Activated CD4-positive, alpha-beta T cell treated with anti-CD3 and anti-CD28 coated beads, Interleukin-10, Interleukin-2, amounts not matched to agents 100 ng/mL and 50 ng/mL, durations not matched to agents 16 hours and 8 hours (primary cell): ENCODE measurements around the gene CTNNA3.

Experiments used
- DNase-seq: peaks from one replicate; pipeline ENCODE4 v3.0.0-alpha.2; 2020

The CTNNA3 gene

DNA sequence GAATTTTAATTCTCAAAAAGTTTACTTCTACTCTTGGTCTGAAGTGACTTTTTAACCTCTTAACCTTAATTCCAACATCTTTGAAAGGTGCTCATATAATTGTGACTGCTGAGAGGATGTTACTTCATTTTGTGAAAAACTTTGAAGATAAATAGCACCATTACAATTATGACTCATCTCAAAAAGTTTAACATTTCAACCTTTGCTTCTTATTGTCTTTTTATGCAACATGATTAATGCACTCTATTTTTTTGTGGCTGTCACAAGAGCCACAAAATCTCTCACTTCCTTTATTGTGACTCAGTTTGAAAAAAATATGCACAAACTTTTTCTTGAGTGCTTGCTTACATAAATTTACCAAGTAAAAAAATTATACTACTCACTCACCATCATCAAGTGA, 387.1 kb downstream of the CTNNA3 start:
- DNase-seq = peak; percentile 0

DNA sequence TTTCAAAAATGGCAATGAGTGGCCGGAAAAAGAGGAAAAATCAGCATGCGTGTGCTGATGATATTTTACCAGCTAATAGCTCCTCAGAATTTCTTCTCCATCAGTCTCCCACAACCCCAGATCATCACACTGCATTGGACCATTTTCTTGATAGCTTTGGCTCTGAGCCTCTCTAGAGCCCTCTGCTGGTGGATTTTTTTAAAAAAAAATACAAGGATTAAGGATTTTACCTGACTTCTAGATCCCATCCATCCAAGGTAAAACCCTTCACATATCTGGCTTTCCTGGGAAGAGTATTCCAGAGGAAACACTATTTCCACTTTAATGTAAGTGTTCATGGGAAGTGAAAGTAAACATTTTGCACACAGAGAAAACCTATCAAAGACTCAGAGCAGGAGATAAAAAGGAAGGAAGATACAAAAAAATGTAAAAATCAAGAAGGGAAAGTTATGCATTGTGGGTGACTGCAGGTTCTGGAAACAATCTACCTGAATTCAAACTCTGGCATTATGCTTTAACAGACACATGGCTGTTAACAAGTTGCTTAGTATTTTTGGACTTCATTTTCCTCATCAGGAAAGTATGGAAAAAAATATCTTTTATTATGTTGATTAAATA, 389.3 kb downstream of the CTNNA3 start:
- peak; percentile 1 for DNase-seq

DNA sequence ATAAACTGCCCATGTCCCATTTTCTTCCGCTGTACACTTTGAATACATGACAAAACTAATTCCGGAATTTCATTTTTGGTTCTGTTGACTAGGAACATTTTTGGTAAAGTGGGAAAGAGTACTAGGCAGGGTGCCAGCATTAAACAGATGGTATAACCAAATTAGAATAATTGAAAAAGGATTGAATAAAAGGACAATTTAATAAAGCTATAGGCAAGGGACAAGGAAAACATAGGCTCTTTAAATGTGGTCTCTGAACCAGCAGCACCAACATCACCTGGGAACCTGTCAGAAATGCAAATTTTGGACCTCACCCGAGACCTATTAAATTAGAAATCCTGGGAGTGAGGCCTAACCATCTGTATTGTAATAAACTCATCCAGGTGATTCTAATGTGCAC, 393.3 kb downstream of the CTNNA3 start:
- DNase-seq = no peak

DNA sequence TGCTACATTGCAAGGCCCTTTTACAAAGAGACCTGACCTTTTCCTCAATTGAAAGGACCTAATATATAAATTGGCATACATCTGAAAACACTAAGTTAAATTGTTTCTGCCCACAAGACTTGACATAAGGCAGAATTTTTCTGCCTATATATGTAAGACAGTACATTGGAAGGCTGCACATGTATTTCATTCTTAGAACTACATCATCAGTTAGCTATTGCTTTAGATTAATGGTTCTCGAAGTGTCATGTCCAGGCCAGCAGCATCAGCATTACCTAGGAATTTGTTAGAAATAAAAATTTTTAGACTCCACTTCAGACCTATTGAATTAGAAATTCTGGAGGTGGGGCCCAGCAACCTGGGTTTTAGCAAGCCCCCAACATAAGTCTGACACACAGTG, 396.2 kb downstream of the CTNNA3 start:
- DNase-seq = no peak

DNA sequence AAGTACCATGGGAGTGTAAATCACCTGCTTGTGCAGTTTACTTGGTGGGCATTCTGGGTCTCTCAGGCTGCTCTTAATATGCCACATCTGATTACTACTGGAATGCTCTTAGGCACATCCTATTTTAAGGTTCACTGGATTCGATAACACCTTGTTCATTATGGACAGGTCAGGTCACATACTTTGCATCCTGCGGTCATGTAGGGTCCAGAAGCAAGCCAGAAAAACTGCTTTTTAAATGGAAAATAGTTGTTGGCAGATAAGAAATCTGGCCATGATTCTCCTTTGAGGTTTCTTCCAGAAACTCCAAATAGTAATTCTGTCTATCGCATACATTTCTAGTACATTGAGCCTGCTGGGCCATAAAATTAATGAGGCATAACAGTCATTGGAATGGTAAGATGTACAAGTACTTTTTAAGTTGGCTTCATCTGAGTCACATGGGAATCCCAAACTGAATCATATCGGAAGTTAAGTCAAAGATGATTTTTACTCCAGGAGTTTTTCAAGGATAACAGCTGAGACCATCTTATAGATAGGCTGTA, 398.3 kb downstream of the CTNNA3 start:
- no peak for DNase-seq

DNA sequence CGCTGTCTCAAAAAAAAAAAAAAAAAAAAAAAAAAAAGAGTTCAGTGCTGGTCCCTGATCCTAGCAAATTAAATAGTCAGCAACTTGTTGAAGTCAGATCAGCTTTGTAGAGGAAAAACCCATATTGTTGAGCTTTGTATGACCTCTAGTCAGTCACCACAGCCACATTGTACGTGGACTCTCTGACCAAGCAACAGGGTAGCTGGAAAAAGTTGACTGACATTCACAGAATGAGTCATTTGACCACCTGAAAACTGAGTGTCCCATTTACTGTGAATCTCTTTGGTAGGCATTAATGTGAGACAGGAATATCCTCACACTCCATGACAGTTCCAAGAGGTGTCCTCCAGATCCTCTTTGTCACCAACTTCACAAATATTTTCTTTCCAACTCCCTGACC, 399.1 kb downstream of the CTNNA3 start:
- DNase-seq = no peak

DNA sequence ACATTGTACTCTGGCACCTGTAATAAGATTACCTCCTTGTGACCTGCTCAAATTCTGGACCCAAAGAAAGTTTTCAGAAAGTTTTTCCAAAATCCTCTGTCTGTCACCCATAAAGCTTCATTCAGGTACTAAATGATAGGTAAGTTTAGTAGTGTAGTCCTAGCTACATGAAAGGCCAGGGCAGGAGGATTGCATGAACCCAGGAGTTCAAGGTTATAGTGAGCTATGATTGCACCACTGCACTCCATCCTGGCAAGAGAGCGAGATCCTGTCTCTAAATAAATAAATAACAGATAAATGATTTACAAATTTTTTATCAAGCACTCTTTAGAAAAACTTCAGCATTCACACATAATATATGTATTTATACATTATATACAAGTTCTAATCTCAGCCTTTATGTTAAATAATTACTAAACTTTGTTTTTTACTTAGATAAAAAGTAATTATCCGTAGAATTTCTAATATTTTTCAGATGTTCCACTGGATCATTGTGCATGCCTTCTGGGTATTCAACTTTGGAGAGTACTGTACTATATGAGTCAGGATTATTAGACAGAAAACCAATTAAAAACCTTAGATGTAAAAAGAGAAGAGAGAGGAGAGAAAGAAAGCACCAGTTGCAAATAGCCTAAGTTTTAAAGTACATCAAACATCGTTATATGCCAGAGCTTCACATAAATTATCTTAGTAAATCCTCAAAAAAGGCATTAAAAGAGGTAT, 407.1 kb downstream of the CTNNA3 start:
- DNase-seq = no peak

DNA sequence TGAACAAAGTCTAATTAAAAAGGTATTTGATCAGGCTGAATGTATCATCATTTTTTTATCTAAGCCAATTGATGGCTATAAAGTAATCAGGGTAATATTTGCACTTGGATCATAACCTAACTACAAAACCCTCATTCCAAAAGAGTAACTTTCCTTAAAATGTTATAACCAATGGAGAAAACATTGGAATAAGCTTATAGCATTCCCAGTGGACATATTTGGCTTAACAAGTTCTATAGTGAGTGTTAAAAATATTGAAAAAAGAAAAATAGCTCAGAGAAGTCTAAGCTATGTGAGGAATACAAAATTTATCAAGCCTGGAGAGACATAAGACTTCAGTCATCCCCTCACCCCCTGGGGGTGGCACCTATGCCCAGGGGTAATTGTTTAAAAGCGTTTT, 411.4 kb downstream of the CTNNA3 start:
- DNase-seq = no peak

DNA sequence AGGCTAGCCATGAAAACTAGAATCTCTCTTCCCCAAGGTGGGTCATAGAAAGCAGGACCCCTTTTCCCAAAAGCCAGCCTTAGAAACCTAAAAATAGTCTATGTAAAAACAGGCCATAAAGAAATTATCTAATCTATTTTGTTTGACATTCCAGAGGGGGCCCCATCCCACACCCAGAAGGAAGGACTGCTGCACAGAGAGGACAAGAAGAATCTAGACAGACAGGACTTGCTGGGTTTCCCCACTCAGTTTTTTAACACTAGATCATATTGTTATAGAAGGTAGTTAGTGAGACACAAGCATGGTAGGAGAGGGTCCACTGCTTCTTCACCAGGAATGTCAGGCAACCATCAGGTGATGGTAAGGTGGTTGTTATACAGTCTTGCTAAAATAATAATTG, 413.1 kb downstream of the CTNNA3 start:
- DNase-seq = no peak

DNA sequence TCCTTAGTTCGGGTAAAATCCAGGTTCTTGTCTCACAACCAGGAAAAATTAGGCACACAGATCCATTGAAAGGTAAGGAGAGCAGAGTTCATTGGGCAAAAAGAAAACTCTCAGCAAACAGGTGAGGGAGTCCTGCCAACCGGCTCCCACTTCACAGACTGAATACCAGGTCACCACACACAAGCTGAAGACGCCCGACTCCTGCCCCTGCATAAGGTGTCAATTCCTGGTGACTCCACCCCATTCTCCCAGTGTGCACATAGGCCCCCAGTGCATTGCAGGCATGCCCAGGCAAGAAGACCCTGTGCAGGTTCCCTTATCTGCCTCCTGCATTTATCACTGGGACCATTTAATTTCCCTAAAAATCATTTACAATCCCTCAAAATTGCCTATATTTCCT, 415.6 kb downstream of the CTNNA3 start:
- no peak for DNase-seq

DNA sequence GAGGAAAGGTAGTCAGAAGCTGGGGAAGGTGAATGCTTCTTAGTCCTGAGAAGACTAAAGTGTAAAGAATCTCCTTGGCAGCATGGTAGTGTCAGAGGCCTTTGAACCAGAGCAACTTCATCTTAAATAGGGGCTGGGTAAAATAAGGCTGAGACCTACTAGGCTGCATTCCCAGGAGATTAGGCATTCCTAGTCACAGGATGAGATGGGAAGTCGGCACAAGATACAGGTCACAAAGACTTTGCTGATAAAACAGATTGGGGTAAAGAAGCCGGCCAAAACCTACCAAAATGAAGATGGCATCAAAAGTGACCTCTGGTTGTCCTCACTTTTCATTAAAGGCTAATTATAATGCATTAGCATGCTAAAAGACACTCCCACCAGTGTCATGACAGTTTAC, 418.6 kb downstream of the CTNNA3 start:
- DNase-seq = no peak

DNA sequence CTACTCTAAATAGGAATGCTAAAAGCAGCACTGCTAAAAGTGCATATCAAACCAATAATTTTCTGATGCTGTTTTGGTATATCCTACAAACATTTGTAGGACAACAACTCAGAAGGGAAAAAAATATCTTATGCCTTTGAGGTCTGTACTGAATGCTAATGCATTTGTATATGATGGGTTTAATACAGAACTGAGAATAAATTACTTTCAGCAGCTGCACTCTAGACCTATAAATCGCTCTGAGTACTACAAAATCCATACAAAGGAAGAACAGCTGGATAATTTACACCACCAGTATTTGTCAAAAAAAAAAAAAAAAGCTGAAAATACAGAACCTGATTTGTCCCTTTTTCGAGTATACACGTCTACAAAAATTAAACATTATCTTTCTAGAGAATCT, 426.2 kb downstream of the CTNNA3 start:
- no peak for DNase-seq

DNA sequence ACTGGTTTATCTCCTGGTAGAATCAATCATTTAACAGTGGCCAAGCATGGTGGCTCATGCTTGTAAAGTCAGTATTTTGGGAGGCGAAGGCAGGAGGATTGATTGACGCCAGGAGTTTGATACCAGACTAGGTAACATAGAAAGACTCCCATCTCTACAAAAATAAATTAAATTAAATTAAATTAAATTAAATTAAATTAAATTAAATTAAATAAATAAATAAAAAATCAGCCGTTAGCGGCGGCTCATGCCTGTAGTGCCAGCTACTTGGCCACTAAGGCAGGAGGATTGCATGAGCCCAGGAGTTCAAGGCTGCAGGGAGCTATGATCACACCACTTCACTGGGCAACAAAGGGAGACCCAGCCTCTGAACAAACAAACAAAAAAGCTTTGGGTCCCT, 427.8 kb downstream of the CTNNA3 start:
- DNase-seq = no peak

DNA sequence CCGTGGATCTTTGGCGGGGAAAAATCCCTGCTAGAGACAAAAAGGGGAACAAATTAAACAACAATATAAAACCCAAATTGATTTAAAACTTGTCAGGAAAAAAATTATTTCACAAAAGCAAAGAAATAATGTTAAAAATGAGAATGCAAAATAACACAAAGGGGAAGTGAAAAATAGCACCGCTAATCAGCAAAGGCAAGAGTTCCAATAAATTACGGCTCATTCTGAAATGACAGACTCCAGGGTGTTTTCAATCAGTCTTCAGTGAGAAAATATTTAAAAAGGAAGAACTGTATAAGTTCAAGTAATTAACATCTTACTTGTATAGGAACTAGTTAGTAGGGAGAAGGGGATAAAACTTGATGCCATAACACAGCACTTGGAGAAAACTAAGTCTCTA, 433.3 kb downstream of the CTNNA3 start:
- DNase-seq = no peak

DNA sequence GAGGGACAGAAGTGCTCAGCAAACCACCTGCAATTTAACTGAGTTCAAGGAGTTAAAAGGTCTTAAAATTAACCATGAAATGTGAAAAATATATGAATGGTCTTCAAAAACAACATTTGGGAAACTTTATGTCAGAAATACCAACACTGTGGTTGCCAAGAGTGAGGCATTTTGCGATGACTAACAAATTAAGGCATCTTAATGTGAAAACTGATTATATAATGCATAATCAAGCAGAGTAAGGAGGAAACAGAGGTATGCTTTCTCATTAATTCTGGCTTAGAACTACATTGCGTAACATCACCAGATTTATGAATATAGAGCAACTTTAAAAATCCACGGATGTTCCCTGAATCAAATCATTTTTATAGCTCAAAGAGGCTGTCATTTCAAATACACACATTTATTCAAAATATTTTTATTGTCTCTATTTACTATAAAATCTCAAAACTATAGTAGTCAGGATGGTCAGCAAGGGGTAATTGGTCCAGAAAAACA, 434.6 kb downstream of the CTNNA3 start:
- DNase-seq = no peak

DNA sequence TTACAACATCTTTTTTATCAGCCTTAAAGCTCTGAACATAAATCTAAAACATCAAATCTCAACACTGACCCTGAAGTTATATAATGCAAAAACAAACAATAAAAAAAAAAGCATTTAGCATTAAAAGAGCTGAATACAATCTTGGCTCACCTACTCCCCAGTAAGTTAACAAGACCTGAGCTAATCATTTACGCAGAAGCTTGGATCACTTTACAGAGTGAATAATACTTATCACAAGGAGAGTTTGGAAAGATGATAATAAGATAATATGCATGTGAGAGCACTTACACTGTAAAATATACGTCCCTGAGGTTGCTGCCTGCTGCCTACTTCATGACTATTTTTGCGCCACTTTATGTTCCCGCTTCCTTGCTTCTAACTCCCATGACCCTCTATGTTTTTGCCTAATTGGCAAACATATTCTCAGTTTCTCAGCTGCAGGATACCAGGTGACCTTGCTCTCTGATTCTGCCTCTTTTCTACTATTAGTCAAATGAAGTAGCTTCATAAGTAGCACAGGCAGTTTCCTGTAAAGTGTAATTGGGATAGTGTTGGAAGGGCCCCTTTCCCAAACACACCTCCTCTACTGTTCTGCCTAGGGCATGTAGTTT, 436.6 kb downstream of the CTNNA3 start:
- DNase-seq = no peak

DNA sequence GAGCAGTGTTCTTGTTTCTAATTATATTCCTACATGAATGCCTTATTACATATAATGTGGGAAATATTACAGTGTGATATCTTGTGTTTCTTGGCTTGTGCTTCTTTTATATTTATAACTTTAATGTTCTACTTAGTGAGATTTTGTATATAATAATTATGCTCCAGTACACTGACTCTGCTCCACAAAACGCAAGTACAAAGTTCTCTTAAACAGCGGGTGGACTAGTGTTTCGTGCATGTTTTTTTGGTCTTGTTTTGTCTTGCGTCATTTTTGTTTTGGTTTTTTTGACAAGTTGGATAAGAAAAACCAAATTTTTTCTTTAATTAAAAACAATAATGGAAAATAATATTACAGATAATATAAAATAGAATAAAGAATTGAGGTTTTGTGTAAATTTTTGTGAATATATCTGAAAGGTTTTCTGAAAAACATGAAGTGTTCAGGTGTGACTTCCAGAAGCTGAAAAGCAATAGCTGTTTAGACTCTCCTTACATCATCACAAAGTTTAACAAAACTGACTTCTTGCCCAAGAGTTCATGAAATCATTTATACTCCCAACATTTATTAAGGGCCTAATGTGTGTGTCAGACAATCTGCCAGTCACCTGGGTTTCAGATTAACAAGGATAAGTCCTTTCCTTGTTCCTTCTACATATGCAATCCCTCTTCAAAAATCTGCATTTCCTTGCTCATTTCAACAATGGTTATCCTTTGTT, 438.4 kb downstream of the CTNNA3 start:
- DNase-seq = no peak

DNA sequence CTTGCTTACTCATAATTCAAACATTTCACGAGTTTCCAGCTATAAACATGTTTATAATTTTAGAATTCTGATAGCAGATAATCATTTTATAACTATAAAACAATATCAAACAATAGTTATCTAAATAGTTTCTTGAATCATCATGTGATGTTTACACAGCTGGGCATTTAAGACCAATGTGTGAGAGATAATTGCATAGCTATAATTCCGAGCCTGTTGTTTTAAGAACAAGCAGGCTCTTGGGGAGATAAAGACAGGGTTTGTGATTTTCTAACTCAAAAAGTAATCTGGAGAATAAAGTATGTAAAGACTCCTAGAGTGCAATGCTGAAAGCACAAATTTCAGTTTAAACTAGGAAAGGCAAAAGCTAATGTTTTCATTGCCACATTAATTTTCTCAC, 439.0 kb downstream of the CTNNA3 start:
- no peak for DNase-seq

DNA sequence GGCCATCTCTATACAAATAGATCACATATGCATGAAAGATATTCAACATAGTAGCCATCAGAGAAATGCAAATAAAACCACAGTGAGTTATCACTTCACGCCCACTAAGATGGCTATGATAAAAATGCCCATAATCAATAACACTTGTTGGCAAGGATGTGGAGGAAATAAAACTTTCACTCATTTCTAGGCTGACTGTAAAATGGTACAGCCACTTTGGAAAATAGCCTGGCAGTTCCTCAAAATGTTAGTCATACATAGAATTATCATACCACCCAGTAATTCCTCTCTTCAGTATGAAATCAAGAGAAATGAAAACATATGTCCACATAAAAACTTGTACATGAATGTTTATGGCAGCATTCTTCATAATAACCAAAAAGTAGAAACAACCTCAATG, 445.3 kb downstream of the CTNNA3 start:
- DNase-seq = no peak

DNA sequence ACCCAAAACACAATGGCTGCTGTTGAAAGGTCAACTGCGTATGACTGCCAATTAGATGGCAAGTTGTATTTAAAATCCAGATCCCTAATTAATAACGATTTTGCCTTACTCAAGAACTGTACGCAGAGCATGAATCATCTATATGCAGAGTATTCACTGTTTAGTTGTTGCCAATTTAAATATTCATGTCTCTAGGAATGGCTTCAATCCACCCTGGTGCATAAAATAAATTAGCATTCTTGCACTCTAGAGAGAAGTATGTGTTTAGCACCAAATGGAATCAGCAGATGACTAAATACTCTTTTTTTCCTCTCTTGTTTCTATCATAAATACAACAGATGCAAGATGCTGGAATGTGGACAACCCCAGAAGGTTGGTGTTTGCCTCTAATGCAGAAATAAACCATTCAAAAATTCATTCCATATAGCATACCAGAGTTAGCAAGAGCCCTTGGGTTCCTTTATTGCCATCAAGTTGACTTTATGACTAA, 449.9 kb downstream of the CTNNA3 start:
- DNase-seq = no peak

DNA sequence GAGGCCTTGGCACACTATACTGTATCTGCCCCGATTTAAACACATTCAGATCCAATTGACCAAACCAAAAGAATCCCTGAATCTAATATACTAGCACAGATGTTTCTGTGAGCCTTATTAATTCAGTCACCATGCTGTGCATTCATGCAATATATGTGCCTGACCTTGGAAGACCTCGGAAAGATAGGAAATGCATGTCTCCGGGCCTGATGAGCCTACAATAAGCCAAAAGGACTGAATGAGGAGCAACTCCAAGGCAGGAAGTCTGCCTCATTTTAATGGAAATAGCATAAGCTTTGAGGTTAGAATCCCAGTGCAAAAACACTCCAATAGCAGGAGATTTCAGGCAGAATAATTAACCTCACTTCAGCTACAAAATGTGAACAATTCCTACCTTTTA, 453.5 kb downstream of the CTNNA3 start:
- DNase-seq = no peak

DNA sequence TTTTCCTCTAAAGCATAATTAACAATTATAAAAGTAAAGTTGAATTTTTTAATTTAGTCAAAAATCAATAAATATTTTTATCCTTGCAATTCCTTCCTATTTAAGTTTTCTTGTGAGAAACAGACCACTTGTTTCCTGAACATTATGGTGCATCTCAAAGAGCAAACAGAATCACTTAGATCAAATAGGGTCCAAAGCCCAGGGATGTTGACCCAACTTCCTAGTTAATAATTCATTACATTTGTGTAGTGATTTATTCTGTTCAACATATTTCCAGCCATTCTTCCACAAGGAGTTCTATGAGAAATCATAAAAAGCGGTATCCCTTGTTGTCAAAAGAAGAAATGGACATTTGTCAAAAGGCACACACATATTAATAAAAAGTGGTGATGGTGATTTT, 454.5 kb downstream of the CTNNA3 start:
- no peak for DNase-seq

DNA sequence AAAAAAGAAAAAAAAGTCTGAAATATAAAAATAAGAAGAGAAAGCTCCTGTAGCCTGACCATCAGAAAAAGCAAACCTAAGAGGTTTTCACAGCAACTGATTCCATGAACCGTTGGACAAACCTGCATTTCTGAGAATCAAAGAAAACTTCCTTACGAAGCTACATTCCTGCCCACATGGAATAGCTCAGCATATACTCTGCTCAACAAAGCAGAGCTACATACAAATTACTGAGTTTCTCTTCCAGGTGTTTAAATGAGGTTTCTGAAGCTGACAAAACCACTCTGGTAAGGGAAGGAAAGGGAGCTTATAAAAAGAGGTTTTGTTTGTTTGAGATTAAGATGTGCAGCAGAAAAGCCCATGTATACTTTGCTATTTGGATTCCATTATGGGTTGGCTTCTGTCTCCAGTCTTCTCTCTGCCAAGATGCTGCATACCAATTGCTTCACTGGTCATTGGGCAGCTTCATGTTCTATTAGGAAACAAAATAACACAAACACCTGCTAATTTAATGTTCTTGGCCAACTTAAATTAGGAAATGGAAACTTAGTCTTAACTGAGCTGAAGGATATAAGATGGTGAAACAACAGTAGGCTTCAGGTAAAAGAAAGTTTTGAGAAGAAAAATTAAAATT, 456.0 kb downstream of the CTNNA3 start:
- no peak for DNase-seq
